Esophagus muscularis mucosa (tissue), 4 donors: Measurements from ENCODE around the gene KCNMB2.

Experiments used
- CTCF ChIP-seq, 3 experiments: fragments of 200-600 bp in 2 of 3; fragments of 450-650 bp in 1 of 3; sonication (generic) in 2 of 3; IDR thresholded peaks; one replicate each; pipeline ENCODE4 v1.5.1; 2017 to 2019; ENCODE audit warnings: antibody characterized with exemption in 3 of 3, mild to moderate bottlenecking in 2 of 3, moderate library complexity in 1 of 3
- EP300 ChIP-seq: sonication (generic); formaldehyde crosslinking; IDR thresholded peaks from one replicate; pipeline ENCODE4 v1.6.1; 2017; ENCODE audit warnings: antibody characterized with exemption
- POLR2A ChIP-seq: fragments of 450-650 bp; IDR thresholded peaks from one replicate; pipeline ENCODE4 v1.6.1; 2017; ENCODE audit warnings: antibody characterized with exemption, moderate library complexity, mild to moderate bottlenecking, low read depth
- POLR2AphosphoS5 ChIP-seq, 2 donors: sonication (generic); formaldehyde crosslinking; IDR thresholded peaks; one replicate each; pipeline ENCODE4 v1.6.1; 2017; ENCODE audit warnings: antibody characterized with exemption in 2 of 2

GRCh38 chr3:178707311-178708031 lies 171.2 kb downstream of the KCNMB2 start:
- TF ChIP-seq CTCF (IDR thresholded peaks at IDR 0.05) (no peak), POLR2A (no peak), POLR2AphosphoS5 (IDR thresholded peaks at IDR 0.05) (no peak), EP300 (no peak)
